ENCODE measurements around the gene AMDHD2. TPM values are rescaled to one million over a fixed set of nuclear protein-coding genes. Genes with fewer than 3 reads are reported as not detected.

AMDHD2 gene
- total and polyA plus RNA-seq, 2 of the 8 experiments (the other 6 are each of a cell fraction or from before 2014, with no cell fraction given): 43.0 to 54.6 TPM

GRCh38 chr16:2529061-2529931, 9.1 kb downstream of the AMDHD2 start (continued):
- TF ChIP-seq NANOG (IDR thresholded peaks at IDR 0.05; ENCODE audit: insufficient read depth, low read depth, low read length, poor library complexity, severe bottlenecking): no peak

Data from H1 (cell line).